Caco-2 (cell line): ENCODE measurements around the gene EIF2B4. TPM values are rescaled to one million over a fixed set of nuclear protein-coding genes. Genes with fewer than 3 reads are reported as not detected.

Source experiments
- BruUV-seq: library from RNA; stranded (reverse); fragments of 400-500 nt; replicated peaks from 2 replicates; lab custom pipeline; 2021; lab: Mats Ljungman, UMichigan
- CTCF ChIA-PET: fragments of 300-600 bp; sonication (Branson Sonifier 250); formaldehyde crosslinking; loops from one replicate; lab custom pipeline; 2022; ENCODE audit warnings: antibody characterized with exemption; lab: Charles Lee
- POLR2A ChIA-PET: fragments of 300-600 bp; sonication (Branson Sonifier 250); formaldehyde crosslinking; loops from one replicate; lab custom pipeline; 2022; ENCODE audit warnings: antibody characterized with exemption; lab: Charles Lee
- DNase-seq, 2 experiments: peaks; one replicate each; pipeline versions ENCODE4 v3.0.0 to v3.0.0-alpha.2; 2020 to 2022
- H3K27me3 ChIP-seq: replicated peaks from 2 replicates; pipeline ENCODE4 v1.6.0; 2011; ENCODE audit warnings: low read length; ENCODE audit not compliant: control insufficient read depth, insufficient read depth
- H3K36me3 ChIP-seq: 2 replicates; pipeline ENCODE4 v1.5.1; 2011; ENCODE audit warnings: low read length; ENCODE audit not compliant: control insufficient read depth, insufficient read depth
- H3K4me1 ChIP-seq: fragments of 250-450 bp; sonication (Bioruptor Pico); 2 replicates; pipeline ENCODE4 v1.5.1; 2020; ENCODE audit warnings: mild to moderate bottlenecking
- H3K4me3 ChIP-seq: 2 replicates; pipeline ENCODE4 v1.5.1; 2011; ENCODE audit warnings: low read depth, mild to moderate bottlenecking, control low read depth, low read length
- H3K9me3 ChIP-seq: fragments of 250-450 bp; sonication (Bioruptor Pico); 2 replicates; pipeline ENCODE4 v1.5.1; 2020; ENCODE audit warnings: mild to moderate bottlenecking, moderate library complexity
- H3K27ac Mint-ChIP-seq: one replicate; pipeline ENCODE4 v1.8.0; 2022; ENCODE audit warnings: mixed read lengths; ENCODE audit not compliant: unreplicated experiment
- H3K27me3 Mint-ChIP-seq: one replicate; pipeline ENCODE4 v1.8.0; 2022; ENCODE audit warnings: mixed read lengths; ENCODE audit not compliant: insufficient read depth, unreplicated experiment
- H3K36me3 Mint-ChIP-seq: one replicate; pipeline ENCODE4 v1.8.0; 2022; ENCODE audit warnings: mild to moderate bottlenecking, mixed read lengths; ENCODE audit not compliant: insufficient read depth, unreplicated experiment
- H3K4me1 Mint-ChIP-seq: one replicate; pipeline ENCODE4 v1.8.0; 2022; ENCODE audit warnings: low read depth, mixed read lengths; ENCODE audit not compliant: unreplicated experiment
- H3K4me3 Mint-ChIP-seq: one replicate; pipeline ENCODE4 v1.8.0; 2022; ENCODE audit warnings: mild to moderate bottlenecking, moderate library complexity, mixed read lengths; ENCODE audit not compliant: unreplicated experiment
- H3K9me3 Mint-ChIP-seq: one replicate; pipeline ENCODE4 v1.8.0; 2022; ENCODE audit warnings: mixed read lengths; ENCODE audit not compliant: unreplicated experiment
- intact Hi-C: fragments of 100-400 bp; cut with micrococcal nuclease; formaldehyde crosslinking; loops from one replicate; pipeline ENCODE4 v1.10.0; 2022; ENCODE audit not compliant: unreplicated experiment
- total RNA-seq: library from RNA; stranded (reverse); gene quantifications from 2 replicates; pipeline ENCODE4 v1.2.3, GENCODE V29; 2022
- TF ChIP-seq, protein P1 (sequence below), 2 experiments: fragments of 200-600 bp in 1 of 2; IDR thresholded peaks; 1 replicate in 1 of 2; 2 replicates in 1 of 2; pipeline versions ENCODE4 v1.5.1 to v1.8.0; 2011 to 2022; ENCODE audit warnings: antibody characterized with exemption in 1 of 2, control low read depth in 1 of 2, inconsistent platforms in 1 of 2, low read depth in 1 of 2, low read length in 1 of 2, mild to moderate bottlenecking in 1 of 2, moderate library complexity in 1 of 2; ENCODE audit not compliant: insufficient read depth in 1 of 2, severe bottlenecking in 1 of 2, unreplicated experiment in 1 of 2

Gene EIF2B4
- total RNA-seq, 1 experiment from 2014 or later = 91.3 TPM

DNA sequence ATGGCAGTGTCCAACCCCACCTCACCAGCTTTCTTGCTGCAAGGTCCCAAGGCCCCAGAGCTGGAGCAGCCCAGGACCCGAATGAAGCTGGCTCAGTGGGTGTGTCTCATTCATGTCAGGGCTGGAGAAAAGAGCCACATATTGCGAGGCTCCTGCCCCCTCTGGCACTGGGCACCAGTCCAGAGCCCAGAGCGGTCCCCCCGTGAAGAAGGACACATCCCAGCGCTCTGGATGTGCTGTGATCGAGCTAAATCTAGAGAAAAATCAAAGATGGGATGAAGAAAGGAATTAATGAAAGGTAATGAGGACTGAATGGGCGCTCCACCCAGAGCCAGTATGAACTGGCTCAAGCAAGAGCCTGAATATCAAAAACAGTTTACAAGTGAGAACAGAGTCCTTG lies 34.0 kb downstream of the EIF2B4 start:
- no peaks in the 10 kb centered on the region for H3K27me3 ChIP-seq
- H3K36me3 ChIP-seq = peaks cover 12% of the 10 kb centered on the region
- no peak overlapping the region for H3K4me3 Mint-ChIP-seq
- H3K9me3 ChIP-seq = no peaks in the 10 kb centered on the region
- ChIA-PET POLR2A (no interaction called here), CTCF (no interaction called here)
- intact Hi-C loops = no loop called here
- H3K27ac Mint-ChIP-seq = no peak overlapping the region
- no TSS peak for BruUV-seq
- DNase-seq = no peak
- no peaks in the 10 kb centered on the region for H3K4me1 Mint-ChIP-seq
- H3K4me1 ChIP-seq = no peaks in the 10 kb centered on the region
- H3K4me3 ChIP-seq = no peak overlapping the region
- TF ChIP-seq, protein P1, sequence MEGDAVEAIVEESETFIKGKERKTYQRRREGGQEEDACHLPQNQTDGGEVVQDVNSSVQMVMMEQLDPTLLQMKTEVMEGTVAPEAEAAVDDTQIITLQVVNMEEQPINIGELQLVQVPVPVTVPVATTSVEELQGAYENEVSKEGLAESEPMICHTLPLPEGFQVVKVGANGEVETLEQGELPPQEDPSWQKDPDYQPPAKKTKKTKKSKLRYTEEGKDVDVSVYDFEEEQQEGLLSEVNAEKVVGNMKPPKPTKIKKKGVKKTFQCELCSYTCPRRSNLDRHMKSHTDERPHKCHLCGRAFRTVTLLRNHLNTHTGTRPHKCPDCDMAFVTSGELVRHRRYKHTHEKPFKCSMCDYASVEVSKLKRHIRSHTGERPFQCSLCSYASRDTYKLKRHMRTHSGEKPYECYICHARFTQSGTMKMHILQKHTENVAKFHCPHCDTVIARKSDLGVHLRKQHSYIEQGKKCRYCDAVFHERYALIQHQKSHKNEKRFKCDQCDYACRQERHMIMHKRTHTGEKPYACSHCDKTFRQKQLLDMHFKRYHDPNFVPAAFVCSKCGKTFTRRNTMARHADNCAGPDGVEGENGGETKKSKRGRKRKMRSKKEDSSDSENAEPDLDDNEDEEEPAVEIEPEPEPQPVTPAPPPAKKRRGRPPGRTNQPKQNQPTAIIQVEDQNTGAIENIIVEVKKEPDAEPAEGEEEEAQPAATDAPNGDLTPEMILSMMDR (IDR thresholded peaks at IDR 0.05; ENCODE audit: insufficient read depth in 1 of 2, low read depth in 1 of 2, low read length in 1 of 2, severe bottlenecking in 1 of 2, unreplicated experiment in 1 of 2) = no peak
- H3K36me3 Mint-ChIP-seq = peaks cover 68% of the 10 kb centered on the region
- H3K9me3 Mint-ChIP-seq = no peaks in the 10 kb centered on the region
- H3K27me3 Mint-ChIP-seq = no peaks in the 10 kb centered on the region

DNA sequence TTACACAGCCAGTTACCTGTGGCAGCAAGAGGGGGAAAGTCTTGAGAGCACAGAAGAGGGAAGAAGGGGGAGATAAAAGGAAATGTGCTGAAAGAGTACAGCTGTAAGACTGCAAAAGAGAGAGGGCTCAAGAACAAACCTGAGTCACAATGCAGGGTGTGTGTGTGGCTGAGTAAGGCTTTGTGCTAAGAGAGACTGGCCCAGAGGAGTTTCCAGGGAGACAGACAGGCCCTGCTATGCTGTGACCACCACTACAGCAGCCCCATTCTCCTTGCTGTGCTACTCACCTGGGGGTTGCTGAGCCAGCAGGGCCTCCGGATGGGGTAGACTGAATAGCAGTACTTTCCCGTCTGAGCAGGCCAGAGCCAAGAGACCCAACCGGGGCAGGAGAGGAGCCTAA lies 34.8 kb downstream of the EIF2B4 start:
- H3K4me3 Mint-ChIP-seq = no peak overlapping the region
- no peak for DNase-seq
- POLR2A ChIA-PET = no interaction called here
- Histone ChIP-seq H3K9me3 (no peaks in the 10 kb centered on the region), H3K27me3 (no peaks in the 10 kb centered on the region), H3K4me3 (no peak overlapping the region), H3K4me1 (no peaks in the 10 kb centered on the region), H3K36me3 (peaks cover 11% of the 10 kb centered on the region)
- CTCF ChIA-PET = no interaction called here
- BruUV-seq = no TSS peak
- H3K27me3 Mint-ChIP-seq = no peaks in the 10 kb centered on the region
- H3K4me1 Mint-ChIP-seq = no peaks in the 10 kb centered on the region
- TF ChIP-seq, protein P1 (IDR thresholded peaks at IDR 0.05; ENCODE audit: insufficient read depth in 1 of 2, low read depth in 1 of 2, low read length in 1 of 2, severe bottlenecking in 1 of 2, unreplicated experiment in 1 of 2) = no peak
- peaks cover 59% of the 10 kb centered on the region for H3K36me3 Mint-ChIP-seq
- intact Hi-C loops = no loop called here
- no peak overlapping the region for H3K27ac Mint-ChIP-seq
- H3K9me3 Mint-ChIP-seq = no peaks in the 10 kb centered on the region

DNA sequence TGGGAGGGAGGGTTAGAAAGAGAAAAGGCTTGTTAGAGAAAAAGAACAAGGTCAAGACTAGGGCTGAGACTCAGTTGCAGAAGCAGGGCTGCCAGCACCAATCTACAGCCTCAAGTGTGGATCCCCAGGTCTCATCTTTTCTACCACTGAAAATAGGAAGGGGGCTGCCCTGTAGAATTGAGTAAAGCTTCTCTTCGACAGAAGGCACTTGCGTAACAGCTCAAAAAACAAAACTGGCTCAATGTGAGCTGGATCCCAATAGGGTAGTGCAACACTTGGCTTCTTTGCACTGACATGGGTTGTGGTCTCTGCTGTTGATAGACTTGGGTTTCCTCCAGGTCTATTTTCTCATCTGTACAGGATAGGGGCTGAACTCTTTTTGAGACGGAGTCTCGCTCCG lies 45.4 kb downstream of the EIF2B4 start:
- H3K9me3 Mint-ChIP-seq = no peaks in the 10 kb centered on the region
- H3K4me3 Mint-ChIP-seq = peak overlapping the region; percentile 8
- ChIA-PET POLR2A (no interaction called here), CTCF (no interaction called here)
- no peak for DNase-seq
- no peak overlapping the region for H3K27ac Mint-ChIP-seq
- Histone ChIP-seq H3K4me3 (no peak overlapping the region), H3K4me1 (peaks cover 23% of the 10 kb centered on the region), H3K9me3 (no peaks in the 10 kb centered on the region), H3K36me3 (peaks cover 2% of the 10 kb centered on the region; the same call in 1 of the 2 replicates), H3K27me3 (no peaks in the 10 kb centered on the region)
- no peaks in the 10 kb centered on the region for H3K27me3 Mint-ChIP-seq
- TF ChIP-seq, protein P1 (IDR thresholded peaks at IDR 0.05; ENCODE audit: insufficient read depth in 1 of 2, low read depth in 1 of 2, low read length in 1 of 2, severe bottlenecking in 1 of 2, unreplicated experiment in 1 of 2) = no peak
- H3K36me3 Mint-ChIP-seq = peaks cover 60% of the 10 kb centered on the region
- intact Hi-C loops = no loop called here
- no TSS peak for BruUV-seq
- H3K4me1 Mint-ChIP-seq = peaks cover 24% of the 10 kb centered on the region
